ENCODE measurements around the gene PLCL1.

- TF ChIP-seq CTCF (IDR thresholded peaks at IDR 0.05) = no peak
- TF ChIP-seq ZFX (IDR thresholded peaks at IDR 0.05; ENCODE audit: borderline replicate concordance) = no peak
These were observed 68.9 kb downstream of the PLCL1 start for GRCh38 chr2:197873293-197873701.

Measured in 22Rv1 (cell line).